ENCODE results near the gene TTLL7.

The TTLL7 gene

DNA sequence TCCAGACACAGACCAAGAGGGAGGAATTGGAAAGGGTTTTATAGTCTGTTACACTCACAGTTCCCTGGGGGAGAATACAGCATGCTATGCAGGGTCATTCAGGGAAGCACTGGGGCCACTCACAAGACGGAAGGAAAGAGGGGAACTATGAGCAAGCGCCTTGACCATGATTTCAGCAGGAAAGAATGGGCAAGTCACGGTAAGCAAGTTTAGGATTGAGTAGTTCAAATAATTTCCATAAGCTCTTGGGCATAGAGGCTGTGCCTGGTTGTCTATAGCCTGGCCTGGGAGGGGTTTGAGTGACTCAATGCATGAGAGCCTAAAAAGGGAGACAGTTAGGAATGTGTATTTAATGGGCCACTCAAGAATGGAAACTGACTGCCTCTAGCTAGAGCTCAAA lies 176.7 kb downstream of the TTLL7 start:
- no peak for DNase-seq (ENCODE audit: low read depth in 2 of 3, low spot score in 1 of 3)

- DNase-seq (ENCODE audit: low read depth in 2 of 3, low spot score in 1 of 3): no peak
Measured at GRCh38 chr1:83819436-83819835, 179.5 kb downstream of the TTLL7 start.

DNA sequence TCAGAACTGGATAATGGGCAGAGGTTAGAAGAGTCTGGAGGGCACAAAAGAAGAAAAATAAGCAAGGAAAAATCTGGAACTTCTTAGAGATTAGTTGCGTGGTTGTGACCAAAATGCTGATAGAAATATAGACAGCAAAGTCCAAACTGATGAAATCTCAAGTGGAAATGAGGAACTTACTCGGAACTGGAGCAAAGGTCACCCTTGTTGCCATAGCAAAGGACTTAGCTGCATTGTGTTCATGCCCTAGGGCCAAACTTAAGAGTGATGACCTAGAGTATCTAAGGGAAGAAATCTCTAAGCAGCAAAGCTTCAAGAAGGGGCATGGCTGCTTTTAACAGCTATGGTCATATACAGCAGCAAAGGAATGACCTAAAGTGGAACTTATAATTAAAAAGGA lies 180.0 kb downstream of the TTLL7 start:
- DNase-seq (ENCODE audit: low read depth in 2 of 3, low spot score in 1 of 3): no peak

- DNase-seq (ENCODE audit: low read depth in 2 of 3, low spot score in 1 of 3): no peak
Measured at GRCh38 chr1:83816836-83817235, 182.1 kb downstream of the TTLL7 start.

DNA sequence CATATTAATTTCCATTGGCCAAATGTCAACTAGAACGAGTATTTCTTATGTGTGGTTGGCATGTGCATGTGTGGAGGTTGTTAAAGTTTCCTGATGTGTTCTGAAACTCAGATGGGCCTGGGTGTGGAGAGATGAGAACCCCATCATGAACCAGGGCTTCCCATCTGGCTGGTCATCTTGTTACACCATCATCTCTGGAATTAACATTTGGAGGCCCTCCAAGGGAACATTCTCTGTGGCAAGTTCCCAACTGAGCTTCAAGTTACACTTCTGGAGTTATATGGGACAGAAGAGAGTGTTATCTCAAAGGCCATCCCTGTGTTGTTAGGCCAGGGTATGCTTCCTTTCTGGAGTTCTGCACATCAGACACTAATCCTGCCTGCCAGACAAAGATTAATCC lies 183.6 kb downstream of the TTLL7 start:
- no peak for DNase-seq (ENCODE audit: low read depth in 2 of 3, low spot score in 1 of 3)
